Measurements from ENCODE around the gene SMYD3. TPM values are rescaled to one million over a fixed set of nuclear protein-coding genes. Genes with fewer than 3 reads are reported as not detected.

Gene SMYD3
- total and polyA plus RNA-seq, 12 donors, result 13.5 to 78.2 (median 26.8) TPM

DNA sequence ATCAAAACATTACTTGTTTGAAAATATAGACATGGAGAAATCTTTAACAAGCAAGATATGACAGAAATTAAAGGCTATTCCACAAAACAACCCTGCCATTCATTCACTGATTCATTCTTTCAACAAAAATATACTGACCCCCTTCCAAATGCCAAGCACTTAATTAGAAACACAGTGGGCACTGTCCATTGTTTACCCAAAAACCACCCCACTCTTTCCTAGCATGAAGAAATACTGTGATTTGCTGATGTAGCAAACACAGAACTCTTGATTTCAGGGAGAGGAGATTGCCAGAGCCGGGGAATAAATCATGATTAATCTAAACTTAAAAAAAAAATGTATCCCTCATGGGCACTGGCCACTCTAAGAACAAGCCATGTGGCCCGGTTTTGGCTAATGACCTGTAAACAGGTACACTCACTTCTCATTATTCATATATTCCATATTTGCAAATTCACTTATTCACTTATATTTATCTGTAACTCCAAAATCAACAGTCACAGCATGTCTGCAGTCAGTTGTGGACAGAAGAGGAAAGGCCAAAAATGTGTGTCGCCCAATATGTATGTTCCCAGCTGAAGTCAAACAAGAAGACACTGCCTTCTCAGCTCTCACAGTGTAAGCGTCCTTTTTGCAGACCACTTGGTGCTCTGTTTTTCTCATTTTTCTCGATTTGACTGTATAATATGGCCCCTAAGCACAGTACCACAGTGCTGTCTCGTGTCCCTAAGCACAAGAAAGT is 133.1 kb downstream of the SMYD3 start:
- no peaks in the 10 kb centered on the region for H3K9me3 ChIP-seq (replicated peaks in 1 of 3)
- peaks cover 0 to 7% of the 10 kb centered on the region in 2 donors for H3K4me1 ChIP-seq (replicated peaks in 1 of 2)
- 70 to 80% (median 78%) methylated on average over 6 of the region's 6 CpGs for WGBS, 4 donors
- no peaks in the 10 kb centered on the region for H3K27me3 ChIP-seq
- no peak for DNase-seq
- no peak overlapping the region for H3K27ac ChIP-seq
- intact Hi-C loops (cut with DNase I), result no loop called here
- TF ChIP-seq POLR2A (IDR thresholded peaks at IDR 0.05), result no peak
- TF ChIP-seq, protein P1, sequence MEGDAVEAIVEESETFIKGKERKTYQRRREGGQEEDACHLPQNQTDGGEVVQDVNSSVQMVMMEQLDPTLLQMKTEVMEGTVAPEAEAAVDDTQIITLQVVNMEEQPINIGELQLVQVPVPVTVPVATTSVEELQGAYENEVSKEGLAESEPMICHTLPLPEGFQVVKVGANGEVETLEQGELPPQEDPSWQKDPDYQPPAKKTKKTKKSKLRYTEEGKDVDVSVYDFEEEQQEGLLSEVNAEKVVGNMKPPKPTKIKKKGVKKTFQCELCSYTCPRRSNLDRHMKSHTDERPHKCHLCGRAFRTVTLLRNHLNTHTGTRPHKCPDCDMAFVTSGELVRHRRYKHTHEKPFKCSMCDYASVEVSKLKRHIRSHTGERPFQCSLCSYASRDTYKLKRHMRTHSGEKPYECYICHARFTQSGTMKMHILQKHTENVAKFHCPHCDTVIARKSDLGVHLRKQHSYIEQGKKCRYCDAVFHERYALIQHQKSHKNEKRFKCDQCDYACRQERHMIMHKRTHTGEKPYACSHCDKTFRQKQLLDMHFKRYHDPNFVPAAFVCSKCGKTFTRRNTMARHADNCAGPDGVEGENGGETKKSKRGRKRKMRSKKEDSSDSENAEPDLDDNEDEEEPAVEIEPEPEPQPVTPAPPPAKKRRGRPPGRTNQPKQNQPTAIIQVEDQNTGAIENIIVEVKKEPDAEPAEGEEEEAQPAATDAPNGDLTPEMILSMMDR (IDR thresholded peaks at IDR 0.05), result no peak
- no peaks in the 10 kb centered on the region for H3K36me3 ChIP-seq (replicated peaks in 1 of 2)
- no peak overlapping the region for H3K4me3 ChIP-seq

DNA sequence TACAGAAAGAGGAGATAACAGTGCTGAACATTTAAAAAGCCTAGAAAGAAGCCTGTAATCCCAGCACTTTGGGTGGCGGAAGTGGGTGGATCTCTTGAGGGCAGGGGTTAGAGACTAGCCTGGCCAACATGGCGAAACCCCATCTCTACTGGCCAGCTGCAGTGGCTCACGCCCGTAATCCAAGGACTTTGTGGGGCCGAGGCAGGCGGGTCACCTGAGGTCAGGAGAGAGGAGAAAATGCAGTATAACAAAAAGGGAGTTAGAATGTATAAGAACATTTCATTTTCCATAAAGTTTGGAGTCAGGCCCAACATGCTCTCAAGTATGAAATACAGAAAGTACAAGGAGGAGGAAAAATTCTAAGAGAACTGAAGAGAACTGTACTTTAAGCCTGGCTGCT is 134.5 kb downstream of the SMYD3 start:
- Histone ChIP-seq H3K9me3 (replicated peaks in 1 of 3) (no peaks in the 10 kb centered on the region), H3K27ac (no peak overlapping the region), H3K4me1 (replicated peaks in 1 of 2) (peaks cover 0 to 7% of the 10 kb centered on the region in 2 donors), H3K4me3 (no peak overlapping the region), H3K36me3 (replicated peaks in 1 of 2) (no peaks in the 10 kb centered on the region), H3K27me3 (no peaks in the 10 kb centered on the region)
- no peak for TF ChIP-seq POLR2A (IDR thresholded peaks at IDR 0.05)
- TF ChIP-seq, protein P1 (IDR thresholded peaks at IDR 0.05), result no peak
- peak in 6 of 7 donors; percentile 27 to 70 (median 52) for DNase-seq
- intact Hi-C loops (cut with DNase I), result no loop called here
- WGBS, 4 donors, result 23 to 46% (median 30%) methylated on average over 6 of the region's 6 CpGs

DNA sequence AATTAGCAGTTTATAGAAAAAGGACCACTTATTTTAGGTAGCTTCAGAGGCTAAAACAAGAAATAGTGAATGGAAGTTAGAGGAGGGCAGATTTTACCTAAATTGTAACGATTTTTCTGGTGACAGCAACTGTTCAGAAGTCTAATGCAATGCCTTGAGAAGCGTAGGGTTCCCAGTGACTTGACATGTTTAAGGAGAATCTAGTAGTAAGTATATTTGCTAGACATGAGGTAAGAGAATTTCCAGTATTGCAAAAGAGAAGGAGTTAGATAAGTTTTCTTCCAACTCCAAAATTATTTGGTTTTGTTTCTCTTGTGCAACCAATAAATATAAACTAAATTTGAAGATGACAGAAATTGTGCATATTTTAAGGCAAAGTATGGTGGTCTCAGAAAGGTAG is 140.0 kb downstream of the SMYD3 start:
- Histone ChIP-seq H3K4me3 (no peak overlapping the region), H3K4me1 (replicated peaks in 1 of 2) (no peaks in the 10 kb centered on the region), H3K9me3 (replicated peaks in 1 of 3) (no peaks in the 10 kb centered on the region), H3K27ac (no peak overlapping the region), H3K36me3 (replicated peaks in 1 of 2) (no peaks in the 10 kb centered on the region), H3K27me3 (no peaks in the 10 kb centered on the region)
- TF ChIP-seq, protein P1 (IDR thresholded peaks at IDR 0.05), result no peak
- no peak for TF ChIP-seq POLR2A (IDR thresholded peaks at IDR 0.05)
- intact Hi-C loops (cut with DNase I), result no loop called here
- WGBS, 4 donors, result 89 to 97% (median 94%) methylated on average over 2 of the region's 2 CpGs
- DNase-seq, result no peak

DNA sequence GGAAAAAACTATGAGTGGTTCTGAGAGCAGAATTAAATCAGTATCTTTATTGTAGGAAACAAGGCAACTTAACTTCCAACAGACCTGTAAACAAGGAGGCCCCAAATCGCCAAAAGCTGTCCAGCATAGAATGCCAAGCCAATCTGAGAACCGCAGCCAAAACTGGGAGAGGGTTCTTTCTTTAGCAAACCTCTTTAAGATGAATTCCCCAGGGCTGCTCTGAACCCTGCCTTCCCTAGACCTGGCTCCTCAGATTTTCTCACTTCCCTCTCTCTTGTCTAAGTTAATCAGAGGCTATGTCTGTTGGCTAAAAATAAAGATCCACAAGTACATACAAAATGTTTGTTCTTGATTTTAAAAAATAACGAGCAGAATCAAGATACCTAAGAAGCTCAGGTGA is 141.4 kb downstream of the SMYD3 start:
- Histone ChIP-seq H3K4me3 (no peak overlapping the region), H3K4me1 (replicated peaks in 1 of 2) (no peaks in the 10 kb centered on the region), H3K27ac (no peak overlapping the region), H3K36me3 (replicated peaks in 1 of 2) (no peaks in the 10 kb centered on the region), H3K9me3 (replicated peaks in 1 of 3) (no peaks in the 10 kb centered on the region), H3K27me3 (no peaks in the 10 kb centered on the region)
- no peak for TF ChIP-seq POLR2A (IDR thresholded peaks at IDR 0.05)
- TF ChIP-seq, protein P1 (IDR thresholded peaks at IDR 0.05), result no peak
- 74 to 83% (median 77%) methylated on average over 3 of the region's 3 CpGs for WGBS, 4 donors
- DNase-seq, result no peak
- intact Hi-C loops (cut with DNase I), result no loop called here

All from adrenal gland (tissue), 12 donors.